Measurements from ENCODE around the gene EMP2.

DNA sequence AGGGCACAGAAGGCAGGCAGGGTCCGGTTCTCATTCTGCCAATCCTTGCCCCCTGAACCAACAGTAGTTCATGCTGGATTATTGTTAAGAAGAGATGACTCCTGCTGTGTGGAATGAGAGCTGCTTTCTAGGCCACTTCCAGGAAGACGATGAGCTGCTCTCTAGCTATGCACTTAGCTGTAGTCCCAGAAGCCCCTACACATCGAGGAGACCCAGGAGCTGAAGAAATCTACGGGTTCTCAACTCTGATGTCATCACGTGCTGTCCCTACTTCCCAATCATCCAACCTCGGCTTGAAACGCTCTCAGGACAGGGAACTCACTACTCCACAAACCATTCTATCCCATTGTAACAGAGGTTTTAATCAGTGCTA lies 29.0 kb upstream of the EMP2 start:
- TF ChIP-seq, protein P1, sequence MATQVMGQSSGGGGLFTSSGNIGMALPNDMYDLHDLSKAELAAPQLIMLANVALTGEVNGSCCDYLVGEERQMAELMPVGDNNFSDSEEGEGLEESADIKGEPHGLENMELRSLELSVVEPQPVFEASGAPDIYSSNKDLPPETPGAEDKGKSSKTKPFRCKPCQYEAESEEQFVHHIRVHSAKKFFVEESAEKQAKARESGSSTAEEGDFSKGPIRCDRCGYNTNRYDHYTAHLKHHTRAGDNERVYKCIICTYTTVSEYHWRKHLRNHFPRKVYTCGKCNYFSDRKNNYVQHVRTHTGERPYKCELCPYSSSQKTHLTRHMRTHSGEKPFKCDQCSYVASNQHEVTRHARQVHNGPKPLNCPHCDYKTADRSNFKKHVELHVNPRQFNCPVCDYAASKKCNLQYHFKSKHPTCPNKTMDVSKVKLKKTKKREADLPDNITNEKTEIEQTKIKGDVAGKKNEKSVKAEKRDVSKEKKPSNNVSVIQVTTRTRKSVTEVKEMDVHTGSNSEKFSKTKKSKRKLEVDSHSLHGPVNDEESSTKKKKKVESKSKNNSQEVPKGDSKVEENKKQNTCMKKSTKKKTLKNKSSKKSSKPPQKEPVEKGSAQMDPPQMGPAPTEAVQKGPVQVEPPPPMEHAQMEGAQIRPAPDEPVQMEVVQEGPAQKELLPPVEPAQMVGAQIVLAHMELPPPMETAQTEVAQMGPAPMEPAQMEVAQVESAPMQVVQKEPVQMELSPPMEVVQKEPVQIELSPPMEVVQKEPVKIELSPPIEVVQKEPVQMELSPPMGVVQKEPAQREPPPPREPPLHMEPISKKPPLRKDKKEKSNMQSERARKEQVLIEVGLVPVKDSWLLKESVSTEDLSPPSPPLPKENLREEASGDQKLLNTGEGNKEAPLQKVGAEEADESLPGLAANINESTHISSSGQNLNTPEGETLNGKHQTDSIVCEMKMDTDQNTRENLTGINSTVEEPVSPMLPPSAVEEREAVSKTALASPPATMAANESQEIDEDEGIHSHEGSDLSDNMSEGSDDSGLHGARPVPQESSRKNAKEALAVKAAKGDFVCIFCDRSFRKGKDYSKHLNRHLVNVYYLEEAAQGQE (IDR thresholded peaks at IDR 0.05; ENCODE audit: insufficient read depth in 1 of 2, low read depth in 2 of 2, low read length in 2 of 2), result no peak
- TF ChIP-seq POLR2AphosphoS5 (IDR thresholded peaks at IDR 0.05; ENCODE audit: low read depth, low read length) (no peak), TAF1 (IDR thresholded peaks at IDR 0.05; ENCODE audit: borderline replicate concordance, insufficient read depth, low read length) (no peak), SIN3A (IDR thresholded peaks at IDR 0.05; ENCODE audit: borderline replicate concordance, insufficient read depth, low read length) (no peak)

Measured in PFSK-1 (cell line).